Stimulated activated CD4-positive, alpha-beta T cell treated with anti-CD3 and anti-CD28 coated beads, Interleukin-4, amount 100 ng/mL, for 24 hours (primary cell): ENCODE measurements around the gene GALNT9.

Source experiments
- DNase-seq: peaks from one replicate; pipeline ENCODE4 v3.0.0-alpha.2; 2020

Gene GALNT9

GRCh38 chr12:132344181-132344580 lies 14.8 kb upstream of the GALNT9 start:
- no peak for DNase-seq

- no peak for DNase-seq
Observed at GRCh38 chr12:132343294-132344004, 14.1 kb upstream of the GALNT9 start.

- no peak for DNase-seq
Observed at GRCh38 chr12:132342251-132343227, 13.2 kb upstream of the GALNT9 start.

GRCh38 chr12:132341318-132342050 lies 12.1 kb upstream of the GALNT9 start:
- DNase-seq, result no peak

- no peak for DNase-seq
Observed at GRCh38 chr12:132340266-132341035, 11.1 kb upstream of the GALNT9 start.

GRCh38 chr12:132339856-132340255 lies 10.5 kb upstream of the GALNT9 start:
- no peak for DNase-seq

- DNase-seq, result no peak
Observed at GRCh38 chr12:132338781-132339180, 9.4 kb upstream of the GALNT9 start.

GRCh38 chr12:132338311-132338710 lies 8.9 kb upstream of the GALNT9 start:
- DNase-seq, result no peak

GRCh38 chr12:132337557-132337956 lies 8.2 kb upstream of the GALNT9 start:
- no peak for DNase-seq

- DNase-seq, result no peak
Observed at GRCh38 chr12:132336451-132337413, 7.3 kb upstream of the GALNT9 start.

GRCh38 chr12:132335179-132335756 lies 5.9 kb upstream of the GALNT9 start:
- DNase-seq, result no peak

- no peak for DNase-seq
Observed at GRCh38 chr12:132333766-132334165, 4.4 kb upstream of the GALNT9 start.

GRCh38 chr12:132333273-132333672 lies 3.9 kb upstream of the GALNT9 start:
- no peak for DNase-seq

- DNase-seq, result no peak
Observed at GRCh38 chr12:132330549-132330881, 1.1 kb upstream of the GALNT9 start.

GRCh38 chr12:132329720-132330548 lies 545 bp upstream of the GALNT9 start:
- DNase-seq, result no peak

GRCh38 chr12:132328282-132329029 lies 933 bp downstream of the GALNT9 start:
- no peak for DNase-seq

GRCh38 chr12:132327336-132328171 lies 1.8 kb downstream of the GALNT9 start:
- peak; percentile 78 for DNase-seq

- DNase-seq, result no peak
Observed at GRCh38 chr12:132326646-132327045, 2.7 kb downstream of the GALNT9 start.
